CD4-positive, alpha-beta T cell treated with Interferon gamma for 1 hour (primary cell): ENCODE data around the gene LMF1.

Experiments
- DNase-seq: peaks from one replicate; pipeline ENCODE4 v3.0.0-alpha.2; 2020

Gene LMF1

DNA sequence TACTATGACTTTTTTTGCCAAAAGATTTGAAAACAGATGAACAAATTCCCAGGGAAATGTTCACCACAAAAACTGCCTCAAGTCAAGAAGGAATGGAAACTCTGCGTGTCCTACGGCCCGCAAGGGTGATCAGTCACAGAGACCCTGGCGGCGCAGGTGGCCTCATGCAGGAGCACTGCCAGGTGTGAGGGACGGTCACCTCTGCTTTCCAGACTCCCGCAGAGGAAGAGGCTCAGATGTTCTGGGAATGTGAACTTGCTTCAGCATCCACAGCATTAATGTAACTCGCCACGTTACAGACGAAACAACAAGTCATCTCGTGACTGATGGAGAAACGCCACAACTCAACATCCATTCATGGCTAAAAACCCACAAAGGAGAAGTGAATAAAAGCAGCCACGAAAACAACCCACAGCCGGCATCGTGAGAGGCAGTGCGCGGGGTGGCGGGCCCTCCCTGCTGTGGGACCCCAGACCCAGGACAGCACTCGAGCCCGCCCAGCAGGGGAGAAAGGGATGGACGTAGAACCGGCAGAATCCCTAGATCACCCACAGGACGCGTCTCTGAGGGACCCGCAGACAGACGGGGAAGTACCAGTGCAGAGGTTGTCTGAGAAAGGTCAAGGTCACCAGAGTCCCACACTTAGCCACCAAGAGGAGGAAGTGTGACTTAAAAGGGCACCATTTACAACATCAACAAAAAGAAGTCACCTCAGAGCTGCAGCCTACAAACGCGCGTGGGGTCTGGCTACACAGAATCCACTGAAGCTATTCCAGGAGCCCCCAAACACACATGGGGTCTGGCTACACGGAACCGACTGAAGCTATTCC lies 93.3 kb downstream of the LMF1 start:
- no peak for DNase-seq

DNA sequence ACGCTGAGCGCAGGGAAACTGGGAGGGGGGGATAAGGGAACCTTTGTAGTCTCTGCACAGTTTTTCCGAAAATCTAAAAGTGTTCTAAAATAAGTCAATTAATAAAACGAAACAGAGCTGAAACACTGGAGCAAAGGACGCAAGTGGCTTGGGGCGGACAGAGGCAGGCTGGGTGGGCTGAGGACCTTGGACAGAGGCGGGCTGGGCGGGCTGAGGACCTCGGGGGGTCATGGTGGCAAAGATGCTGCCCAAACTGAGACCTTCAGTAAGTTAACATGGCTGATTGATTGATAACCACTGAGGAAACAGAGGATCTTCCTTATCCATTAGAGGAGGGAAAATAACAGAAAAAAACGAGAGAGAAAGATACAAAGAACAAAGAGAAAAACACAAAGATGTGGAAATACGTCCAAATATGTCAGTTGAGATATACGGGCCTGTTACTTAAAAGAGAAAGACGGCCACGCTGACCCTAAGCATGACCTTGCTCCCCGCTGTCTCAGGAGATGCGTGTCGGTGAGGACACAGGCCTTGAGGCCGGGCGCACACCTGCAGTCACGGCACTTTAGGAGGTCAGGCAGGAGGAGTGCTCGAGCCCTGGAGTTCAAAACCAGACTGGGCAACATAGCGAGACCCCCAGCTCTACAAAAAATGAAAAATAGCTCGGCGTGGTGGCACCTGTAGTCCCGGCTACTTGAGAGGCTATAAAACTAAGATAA lies 94.1 kb downstream of the LMF1 start:
- DNase-seq = no peak

GRCh38 chr16:876041-876335 lies 94.8 kb downstream of the LMF1 start:
- no peak for DNase-seq

- DNase-seq = no peak
Measured at GRCh38 chr16:875182-876040, 95.4 kb downstream of the LMF1 start.

GRCh38 chr16:874366-875181 lies 96.2 kb downstream of the LMF1 start:
- no peak for DNase-seq

- no peak for DNase-seq
Measured at GRCh38 chr16:873889-874288, 96.9 kb downstream of the LMF1 start.

DNA sequence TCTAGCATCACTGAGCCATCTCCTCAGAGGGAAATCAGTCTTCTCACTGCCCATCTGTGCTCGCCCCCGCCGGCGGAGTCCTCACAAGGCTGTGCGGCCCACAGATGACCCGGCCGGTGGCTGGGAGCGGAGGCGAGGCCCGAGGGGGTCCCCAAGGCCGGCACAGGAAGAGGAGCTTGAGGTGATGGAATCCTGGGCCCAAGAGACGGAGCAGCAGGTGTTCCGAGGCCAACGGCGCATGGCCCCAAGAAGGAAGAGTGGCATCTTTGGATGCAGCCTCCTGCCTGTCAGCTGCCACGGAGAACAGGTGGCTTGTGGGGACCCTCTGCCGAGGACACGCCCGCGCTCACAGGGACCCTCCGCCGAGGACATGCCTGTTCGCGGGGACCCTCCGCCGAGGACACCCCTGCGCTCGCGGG lies 97.5 kb downstream of the LMF1 start:
- DNase-seq = no peak

DNA sequence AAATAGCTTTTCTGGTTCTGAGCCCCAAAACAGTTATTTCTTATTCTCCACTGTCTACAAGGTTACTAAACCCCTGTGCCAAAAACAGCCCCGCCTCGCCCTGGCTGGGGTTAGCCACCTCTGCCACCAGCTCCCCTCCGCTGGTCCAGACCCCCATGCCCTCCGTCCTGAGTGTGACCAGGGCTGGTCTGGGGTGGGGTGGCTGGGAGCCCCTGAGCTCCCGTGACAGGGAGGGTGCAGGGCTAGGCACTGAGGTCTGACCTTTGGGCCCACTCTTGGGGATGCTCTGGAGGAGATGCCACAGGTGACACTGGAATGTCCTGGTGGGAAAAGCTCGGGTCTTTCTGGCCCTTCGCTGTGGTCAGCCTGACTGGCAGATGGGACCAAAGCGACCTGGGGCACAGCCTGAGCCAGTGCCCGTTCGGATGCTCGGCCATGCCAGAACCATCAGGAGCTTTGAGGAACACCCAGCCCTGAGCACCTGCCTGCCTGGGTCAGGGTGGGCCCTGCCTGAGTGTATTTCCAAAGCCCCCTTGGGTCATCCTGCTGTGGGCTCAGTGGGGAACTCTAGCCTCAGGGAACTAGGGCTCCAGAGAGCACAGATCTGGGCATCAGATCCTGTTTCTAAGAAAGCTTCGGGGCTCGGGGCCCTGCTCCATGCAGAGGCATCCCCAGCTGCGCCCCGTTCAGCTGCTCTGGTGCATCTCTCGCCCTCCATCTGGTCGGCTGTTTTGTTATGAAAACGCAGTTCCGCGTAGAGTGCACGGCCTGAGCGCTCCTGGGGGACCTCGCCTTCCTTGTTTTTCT lies 98.1 kb downstream of the LMF1 start:
- no peak for DNase-seq

DNA sequence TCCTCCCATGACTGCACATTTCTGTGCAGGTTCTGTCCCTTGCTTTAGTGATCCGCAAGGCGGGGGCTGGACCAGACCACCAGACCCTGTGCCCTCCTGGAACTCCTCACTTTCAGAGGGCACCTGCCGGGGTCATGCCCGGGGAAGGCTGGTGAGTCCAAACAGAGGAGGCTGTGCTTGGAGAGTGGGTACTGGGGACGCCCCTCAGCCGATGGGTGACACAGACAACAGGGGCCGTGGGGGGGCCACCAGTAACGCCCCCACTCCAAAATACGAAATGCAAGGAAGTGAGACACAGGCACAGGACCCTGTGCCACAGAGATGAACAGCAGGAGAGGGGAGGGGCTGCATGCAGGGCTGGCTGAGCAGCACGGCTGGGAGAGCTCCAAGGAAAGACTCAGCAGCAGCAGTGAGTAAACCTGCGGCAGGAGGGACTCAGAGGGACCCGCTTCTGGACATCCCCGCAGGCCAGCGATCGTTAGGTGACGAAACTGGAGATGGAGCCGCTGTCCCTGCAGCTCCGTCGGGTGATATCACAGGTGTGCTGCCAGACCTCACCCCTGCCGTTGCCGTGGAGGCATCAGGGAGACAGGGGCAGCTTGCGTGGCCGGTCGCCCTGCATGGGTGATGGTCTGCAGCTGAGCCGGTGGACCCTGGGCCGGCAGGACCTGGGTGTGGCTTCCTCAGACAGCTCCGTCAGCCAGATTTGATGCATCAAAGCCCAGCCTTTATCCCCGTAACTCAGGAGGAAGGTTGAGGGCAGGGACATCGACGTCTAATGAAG lies 99.0 kb downstream of the LMF1 start:
- no peak for DNase-seq

GRCh38 chr16:870856-871561 lies 99.8 kb downstream of the LMF1 start:
- DNase-seq = no peak

- DNase-seq = no peak
Measured at GRCh38 chr16:869823-870641, 100.8 kb downstream of the LMF1 start.

DNA sequence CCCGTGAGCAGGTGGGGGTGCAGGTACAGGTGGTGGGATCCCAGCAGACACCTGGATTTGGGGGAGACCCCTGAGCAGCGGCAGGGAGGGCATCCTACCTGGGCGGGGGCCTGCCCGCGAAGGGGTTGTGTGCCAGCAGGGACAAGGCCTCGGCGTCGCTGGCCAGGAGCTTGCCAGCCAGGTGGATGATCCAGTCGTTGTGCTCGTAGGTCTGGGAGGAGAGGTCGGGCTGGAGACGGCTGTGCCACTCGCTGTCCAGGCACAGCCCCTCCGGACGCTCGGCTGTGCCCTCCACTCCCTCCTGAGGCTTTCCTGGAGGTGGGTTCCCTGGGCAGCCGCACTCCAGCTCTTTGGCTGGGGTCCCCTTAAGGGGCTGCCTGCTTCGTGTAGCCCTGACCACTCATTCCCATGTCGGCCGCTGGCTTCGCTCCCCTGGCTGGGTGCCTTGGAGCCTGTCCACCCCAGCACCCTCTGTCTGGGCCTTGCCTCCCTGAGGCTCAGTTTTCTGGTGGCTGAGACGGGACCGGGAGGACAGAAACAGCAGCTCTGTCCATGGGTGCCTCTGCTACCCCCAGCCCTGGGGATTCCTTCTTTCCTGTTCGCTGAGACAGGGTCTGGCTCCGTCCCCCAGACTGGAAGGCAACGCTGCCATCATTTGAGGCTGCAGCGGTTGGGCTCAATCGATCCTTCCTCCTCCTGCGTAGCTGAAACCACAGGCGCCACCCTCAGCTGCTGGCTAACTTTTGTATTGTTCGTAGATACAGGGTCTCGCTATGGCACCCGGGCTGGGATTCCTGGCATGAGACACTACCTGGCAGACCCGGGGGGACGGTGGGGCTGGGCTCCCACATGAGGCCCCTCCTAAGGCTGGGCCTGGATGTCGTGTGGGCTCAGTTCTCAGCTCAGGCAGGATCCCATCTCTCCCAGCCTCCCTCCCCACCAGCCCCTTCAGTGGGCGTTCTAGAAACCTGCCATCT lies 101.7 kb downstream of the LMF1 start:
- DNase-seq = no peak

DNA sequence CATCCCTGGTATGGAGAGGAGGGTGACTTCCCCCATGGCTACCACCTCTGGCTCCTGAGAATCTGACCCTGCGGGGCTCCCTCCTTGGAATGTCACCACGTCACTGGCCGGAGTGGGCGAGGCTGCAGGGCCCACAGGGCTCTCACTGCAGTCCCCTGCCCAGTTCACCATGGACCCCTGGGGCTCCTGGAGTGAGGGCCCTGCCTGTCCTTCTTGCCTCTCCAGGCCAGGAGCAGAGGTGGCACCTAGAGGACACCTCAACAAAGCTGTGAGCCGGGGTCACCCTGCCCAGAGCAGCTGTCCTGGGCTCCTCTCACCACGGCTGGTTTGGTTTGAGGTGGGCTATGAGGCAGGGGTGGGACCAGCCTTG lies 102.4 kb downstream of the LMF1 start:
- DNase-seq = no peak

DNA sequence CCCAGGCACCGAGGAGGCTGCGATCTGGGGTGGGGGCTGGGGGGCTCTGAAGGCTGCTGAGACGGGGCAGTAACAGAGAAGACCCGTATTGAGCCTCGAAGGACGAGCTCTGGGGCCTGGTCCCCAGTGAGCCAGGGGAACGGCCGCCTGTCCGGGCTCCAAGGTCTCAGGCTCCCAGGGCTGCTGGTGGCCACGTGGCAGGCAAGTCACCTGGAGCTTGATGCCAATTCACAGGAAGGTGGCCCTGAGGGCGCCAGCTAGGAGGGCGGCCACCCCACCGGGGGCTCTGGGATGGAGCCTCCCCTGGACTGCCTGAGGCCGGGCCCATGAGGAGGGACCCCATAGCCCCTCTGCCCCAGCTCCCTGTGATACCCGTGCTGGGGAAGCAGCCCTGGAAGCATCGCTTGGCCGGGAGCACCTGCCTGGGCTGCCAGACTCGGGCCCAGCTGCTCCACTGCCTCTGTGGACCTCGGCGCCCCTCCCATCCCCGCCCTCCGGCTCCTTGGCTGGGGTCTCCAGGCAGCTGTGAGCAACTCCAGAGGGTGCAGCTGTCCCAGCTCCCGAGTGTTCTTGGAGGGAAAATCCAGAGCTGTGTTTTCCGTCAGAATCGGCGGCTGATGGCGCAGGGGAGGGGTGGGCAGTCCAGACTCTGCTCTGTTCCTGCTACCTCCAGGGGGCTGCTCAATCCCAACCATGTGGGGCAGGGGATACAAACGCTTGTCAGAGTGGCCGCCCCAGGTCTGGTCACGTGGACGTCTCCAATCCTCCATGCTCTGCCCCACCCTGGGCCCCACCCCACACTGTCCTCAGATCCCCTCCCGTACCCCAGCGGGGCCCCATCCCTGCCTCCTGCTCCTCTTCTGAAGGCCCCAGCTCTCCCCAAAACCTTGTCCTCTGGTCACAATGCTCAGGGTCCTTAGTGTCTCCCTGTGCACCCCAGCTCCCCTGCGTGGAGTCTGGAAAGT lies 103.1 kb downstream of the LMF1 start:
- DNase-seq = no peak

DNA sequence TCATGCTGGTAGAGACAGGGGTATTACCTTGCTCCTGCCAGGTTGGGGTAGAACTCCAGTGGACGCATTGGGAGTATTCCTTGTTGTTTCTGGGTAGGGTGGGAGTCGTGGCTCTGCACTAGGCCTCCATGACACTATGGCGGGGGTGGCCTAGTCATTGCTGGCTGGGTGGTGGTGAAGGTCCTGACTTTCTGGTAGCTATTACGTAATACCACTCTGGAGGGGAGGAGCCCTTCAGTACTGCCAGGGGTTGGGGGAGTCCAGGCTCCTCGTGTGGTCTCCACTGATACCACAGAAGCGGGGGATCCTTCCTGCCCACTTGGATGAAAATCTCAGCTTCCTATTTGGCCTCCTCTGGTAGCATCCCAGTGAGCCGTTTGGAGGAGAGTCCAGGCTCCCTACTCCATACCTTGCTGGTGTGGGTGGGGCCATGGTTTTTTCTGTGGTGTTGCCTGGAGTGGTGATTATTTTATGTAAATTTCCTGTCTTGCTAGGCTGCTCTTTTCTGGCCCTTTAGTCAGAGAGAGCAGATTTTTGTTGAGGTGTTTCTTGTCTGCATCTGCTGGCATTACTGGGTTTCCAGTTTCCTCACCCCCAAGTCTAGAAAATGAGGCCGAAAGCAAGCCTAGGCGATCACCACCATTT lies 104.4 kb downstream of the LMF1 start:
- no peak for DNase-seq

- no peak for DNase-seq
Measured at GRCh38 chr16:865026-865425, 105.8 kb downstream of the LMF1 start.

DNA sequence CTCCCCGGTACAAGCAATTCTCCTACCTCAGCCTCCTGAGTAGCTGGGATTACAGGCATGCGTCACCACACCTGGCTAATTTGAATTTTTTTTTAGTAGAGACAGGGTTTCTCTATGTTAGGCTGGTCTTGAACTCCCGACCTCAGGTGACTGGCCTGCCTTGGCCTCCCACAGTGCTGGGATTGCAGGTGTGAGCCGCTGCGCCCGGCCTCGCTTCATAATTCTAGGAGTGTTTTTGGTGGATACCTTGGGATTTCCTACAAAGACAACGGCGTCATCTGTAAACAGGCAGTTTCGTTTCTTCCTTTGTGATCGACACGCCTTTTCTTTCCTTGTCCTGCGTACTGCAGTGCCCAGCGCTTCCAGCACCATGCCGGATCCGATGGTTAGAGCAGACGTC lies 109.3 kb downstream of the LMF1 start:
- DNase-seq = no peak
